Heart left ventricle (tissue), 16 donors: Measurements from ENCODE around the gene FBLN2. TPM values are rescaled to one million over a fixed set of nuclear protein-coding genes. Genes with fewer than 3 reads are reported as not detected.

ENCODE experiments used
- ATAC-seq, 4 donors: fragments of 200-7000 bp; cut with Tn5 transposase; one replicate each; pipeline ENCODE4 v1.9.1; 2020 to 2022; ENCODE audit warnings: moderate library complexity in 4 of 4, mild to moderate bottlenecking in 3 of 4, moderate number of reproducible peaks in 1 of 4
- DNase-seq, 5 donors: peaks; one replicate each; pipeline ENCODE4 v3.0.0-alpha.2; 2020
- H3K27ac ChIP-seq, 12 donors: fragments of 200-600 bp; sonication (generic) in 4 of 12; one replicate each; pipeline versions ENCODE4 v1.5.0 to v1.8.0; 2016 to 2022; ENCODE audit warnings: mild to moderate bottlenecking in 2 of 12
- H3K27me3 ChIP-seq, 9 donors: fragments of 200-600 bp; sonication (generic) in 2 of 9; one replicate each; pipeline versions ENCODE4 v1.5.1 to v1.8.0; 2016 to 2022; ENCODE audit warnings: mild to moderate bottlenecking in 3 of 9
- H3K36me3 ChIP-seq, 9 donors: fragments of 200-600 bp; sonication (generic) in 2 of 9; one replicate each; pipeline versions ENCODE4 v1.5.0 to v1.8.0; 2018 to 2022; ENCODE audit warnings: mild to moderate bottlenecking in 2 of 9
- H3K4me1 ChIP-seq, 12 donors: fragments of 200-600 bp; sonication (generic) in 4 of 12; one replicate each; pipeline versions ENCODE4 v1.5.0 to v1.8.0; 2016 to 2022; ENCODE audit warnings: mild to moderate bottlenecking in 3 of 12
- H3K4me3 ChIP-seq, 12 donors: fragments of 200-600 bp; sonication (generic) in 4 of 12; one replicate each; pipeline versions ENCODE4 v1.5.0 to v1.8.0; 2017 to 2022; ENCODE audit warnings: mild to moderate bottlenecking in 9 of 12, moderate library complexity in 4 of 12
- H3K9me3 ChIP-seq, 12 donors: fragments of 200-600 bp; sonication (generic) in 4 of 12; one replicate each; pipeline versions ENCODE4 v1.5.0 to v1.8.0; 2016 to 2022; ENCODE audit warnings: mild to moderate bottlenecking in 1 of 12
- POLR2A ChIP-seq, 2 donors: fragments of 450-650 bp; IDR thresholded peaks; one replicate each; pipeline ENCODE4 v1.6.1; 2017; ENCODE audit warnings: antibody characterized with exemption in 2 of 2, mild to moderate bottlenecking in 2 of 2, moderate library complexity in 2 of 2
- WGBS, 4 donors: extraction: QIAGEN DNeasy Blood & Tissue Kit in 2 of 4; methylation state at CpG; one replicate each; pipeline versions ENCODE4 v1.1.5 to v1.1.7; 2013 to 2018; 5-methylcytosine and 5-hydroxymethylcytosine counted together
- intact Hi-C, 10 donors: fragments of 100-400 bp; cut with DNase I; formaldehyde crosslinking; loops; one replicate each; pipeline versions ENCODE4 v1.11.1 to v1.14.2; 2022
- polyA plus RNA-seq, 2 donors: library from polyadenylated mRNA; stranded (reverse); fragments of 200-250 nt; gene quantifications; one replicate each; pipeline ENCODE4 v1.2.3, GENCODE V29; 2013
- total RNA-seq, 9 donors: library from RNA; depleted of rRNA in 2 of 9; stranded (reverse); fragments of >200 nt in 2 of 9; fragmentation: NEBNext Ultra II Directional in 3 of 9; extraction: Animal tissue kit (Norgen Biotek cat#: 25700) in 3 of 9; gene quantifications; one replicate each; pipeline versions ENCODE4 v1.1.0 to v1.2.4, GENCODE V29; 2016 to 2023
- TF ChIP-seq, protein P1 (sequence below), 12 donors: fragments of 200-600 bp; sonication (generic) in 4 of 12; IDR thresholded peaks; one replicate each; pipeline versions ENCODE4 v1.5.0 to v1.8.0; 2018 to 2022; ENCODE audit warnings: antibody characterized with exemption in 12 of 12, mild to moderate bottlenecking in 5 of 12
- donor health status: ischemic (EF 13 %, LVEDD 7.1; RV severe dilation, severe dysfunction).
- donor health status: healthy with polysubstance abuse.
- donor health status: DM: no; HTN: yes; CAD: no.
- donor health status: DM: no; HTN: no; CAD: no.
- donor health status: ischemic (EF 25% LVEDD 6.9; RV normal size, moderate dysfunction).
- donor health status: ischemic (EF 25% LVEDD 5.7; RV mildly dilated, moderate dysfunction).
- donor health status: healthy.
- donor health status: DM: yes; HTN: yes; CAD: no.
- donor health status: ischemic (EF 35%, LVEDD 5.7; RV mildly dilated, moderate dysfunction).
- donor health status: nonischemic (EF 11% LVEDD 7.7; RV severe dilation, severe dysfunction).
- donor health status: DM: yes; HTN: yes; CAD: no.
- donor health status: PGD.
- donor health status: ischemic (EF 29% LVEDD 5.4; RV normal size, mild dysfunction).
- donor health status: nonischemic (EF 23%, LVEDD 6.1; RV moderate dilation, normal function).

Gene FBLN2
- total and polyA plus RNA-seq, 11 donors: 16.5 to 118 (median 42.7) TPM

- peaks cover 0 to 23% (median 5%) of the 10 kb centered on the region in 12 donors for H3K4me1 ChIP-seq
- no peak for ATAC-seq
- TF ChIP-seq POLR2A (IDR thresholded peaks at IDR 0.05): no peak
- TF ChIP-seq, protein P1, sequence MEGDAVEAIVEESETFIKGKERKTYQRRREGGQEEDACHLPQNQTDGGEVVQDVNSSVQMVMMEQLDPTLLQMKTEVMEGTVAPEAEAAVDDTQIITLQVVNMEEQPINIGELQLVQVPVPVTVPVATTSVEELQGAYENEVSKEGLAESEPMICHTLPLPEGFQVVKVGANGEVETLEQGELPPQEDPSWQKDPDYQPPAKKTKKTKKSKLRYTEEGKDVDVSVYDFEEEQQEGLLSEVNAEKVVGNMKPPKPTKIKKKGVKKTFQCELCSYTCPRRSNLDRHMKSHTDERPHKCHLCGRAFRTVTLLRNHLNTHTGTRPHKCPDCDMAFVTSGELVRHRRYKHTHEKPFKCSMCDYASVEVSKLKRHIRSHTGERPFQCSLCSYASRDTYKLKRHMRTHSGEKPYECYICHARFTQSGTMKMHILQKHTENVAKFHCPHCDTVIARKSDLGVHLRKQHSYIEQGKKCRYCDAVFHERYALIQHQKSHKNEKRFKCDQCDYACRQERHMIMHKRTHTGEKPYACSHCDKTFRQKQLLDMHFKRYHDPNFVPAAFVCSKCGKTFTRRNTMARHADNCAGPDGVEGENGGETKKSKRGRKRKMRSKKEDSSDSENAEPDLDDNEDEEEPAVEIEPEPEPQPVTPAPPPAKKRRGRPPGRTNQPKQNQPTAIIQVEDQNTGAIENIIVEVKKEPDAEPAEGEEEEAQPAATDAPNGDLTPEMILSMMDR (IDR thresholded peaks at IDR 0.05): no peak
- no peaks in the 10 kb centered on the region for H3K9me3 ChIP-seq
- intact Hi-C loops: loop anchor here in 6 of 10 donors (2.0 to 10.0 kb wide), 4 partner anchors 79 to 554 kb away; no protein-coding TSS in a partner anchor
- H3K36me3 ChIP-seq: no peaks in the 10 kb centered on the region
- WGBS, 4 donors: 75 to 84% (median 79%) methylated on average over 5 to 9 of the region's 9 CpGs
- DNase-seq: no peak
- no peak overlapping the region for H3K4me3 ChIP-seq
- H3K27me3 ChIP-seq: peaks cover 0 to 28% (median 3%) of the 10 kb centered on the region in 9 donors
- H3K27ac ChIP-seq: no peak overlapping the region
Observed at GRCh38 chr3:13645801-13646637, 97.1 kb downstream of the FBLN2 start.

- H3K27ac ChIP-seq: no peak overlapping the region
- no peak for TF ChIP-seq POLR2A (IDR thresholded peaks at IDR 0.05)
- TF ChIP-seq, protein P1 (IDR thresholded peaks at IDR 0.05): no peak
- H3K9me3 ChIP-seq: no peaks in the 10 kb centered on the region
- peaks cover 0 to 23% (median 5%) of the 10 kb centered on the region in 12 donors for H3K4me1 ChIP-seq
- H3K4me3 ChIP-seq: no peak overlapping the region
- DNase-seq: no peak
- intact Hi-C loops: loop anchor here (1.0 to 10.0 kb wide), 8 partner anchors 80 to 555 kb away; no protein-coding TSS in a partner anchor
- no peak for ATAC-seq
- peaks cover 0 to 28% (median 3%) of the 10 kb centered on the region in 9 donors for H3K27me3 ChIP-seq
- no peaks in the 10 kb centered on the region for H3K36me3 ChIP-seq
- WGBS, 4 donors: 43 to 50% (median 47%) methylated on average over 16 to 19 of the region's 19 CpGs
Observed at GRCh38 chr3:13647298-13648059, 98.6 kb downstream of the FBLN2 start.

GRCh38 chr3:13648060-13649001, 99.4 kb downstream of the FBLN2 start:
- no peaks in the 10 kb centered on the region for H3K36me3 ChIP-seq
- no peaks in the 10 kb centered on the region for H3K9me3 ChIP-seq
- WGBS, 4 donors: 12 to 23% (median 13%) methylated on average over 14 to 20 of the region's 20 CpGs
- ATAC-seq (peak; percentile 47 to 91 (median 79)), DNase-seq (peak; percentile 74 to 91 (median 83))
- H3K4me3 ChIP-seq: peak overlapping the region in 1 of 12 donors; percentile 10
- peaks cover 0 to 23% (median 5%) of the 10 kb centered on the region in 12 donors for H3K4me1 ChIP-seq
- peaks cover 0 to 28% (median 3%) of the 10 kb centered on the region in 9 donors for H3K27me3 ChIP-seq
- TF ChIP-seq POLR2A (IDR thresholded peaks at IDR 0.05): no peak
- TF ChIP-seq, protein P1 (IDR thresholded peaks at IDR 0.05): peak; percentile 94 to 99 (median 98)
- H3K27ac ChIP-seq: no peak overlapping the region
- intact Hi-C loops: loop anchor here in 9 of 10 donors (1.0 to 10.0 kb wide), 8 partner anchors 81 to 556 kb away; no protein-coding TSS in a partner anchor
